Transverse colon (tissue), 4 donors: ENCODE data around the gene NTHL1. TPM values are rescaled to one million over a fixed set of nuclear protein-coding genes. Genes with fewer than 3 reads are reported as not detected.

Experiments
- DNase-seq: peaks from one replicate; pipeline ENCODE4 v3.0.0-alpha.2; 2019
- H3K27ac ChIP-seq, 4 donors: fragments of 200-600 bp; sonication (generic); 2 replicates each; pipeline ENCODE4 v1.5.1; 2016 to 2018; ENCODE audit warnings: inconsistent platforms in 4 of 4
- H3K27me3 ChIP-seq: fragments of 200-600 bp; sonication (generic); 2 replicates; pipeline ENCODE4 v1.5.1; 2017; ENCODE audit warnings: inconsistent platforms
- H3K36me3 ChIP-seq, 4 donors: fragments of 200-600 bp; sonication (generic); 2 replicates each; pipeline ENCODE4 v1.5.1; 2017 to 2019; ENCODE audit warnings: inconsistent platforms in 4 of 4
- H3K4me1 ChIP-seq, 4 donors: fragments of 200-600 bp; sonication (generic); 2 replicates each; pipeline ENCODE4 v1.5.1; 2017 to 2020; ENCODE audit warnings: inconsistent platforms in 4 of 4
- H3K4me3 ChIP-seq, 4 donors: fragments of 200-600 bp; sonication (generic); 1 replicate in 1 of 4; 2 replicates in 3 of 4; pipeline versions ENCODE4 v1.5.1 to v1.6.1; 2017 to 2019; ENCODE audit warnings: inconsistent platforms in 4 of 4
- H3K9me3 ChIP-seq, 2 donors: fragments of 200-600 bp; sonication (generic); 2 replicates each; pipeline ENCODE4 v1.5.1; 2017 to 2019; ENCODE audit warnings: inconsistent platforms in 2 of 2
- CTCF ChIP-seq, 5 experiments: fragments of 200-600 bp in 3 of 5; fragments of 450-650 bp in 2 of 5; sonication (generic) in 3 of 5; IDR thresholded peaks; 1 replicate in 2 of 5; 2 replicates in 3 of 5; pipeline ENCODE4 v1.5.1; 2016 to 2017; ENCODE audit warnings: antibody characterized with exemption in 5 of 5, inconsistent platforms in 3 of 5, mild to moderate bottlenecking in 2 of 5, moderate library complexity in 1 of 5
- EP300 ChIP-seq: sonication (generic); formaldehyde crosslinking; IDR thresholded peaks from one replicate; pipeline ENCODE4 v1.6.1; 2017; ENCODE audit warnings: antibody characterized with exemption, low read depth
- POLR2A ChIP-seq: fragments of 450-650 bp; IDR thresholded peaks from one replicate; pipeline ENCODE4 v1.6.1; 2016; ENCODE audit warnings: antibody characterized with exemption, mild to moderate bottlenecking, moderate library complexity
- POLR2AphosphoS5 ChIP-seq, 3 donors: sonication (generic); formaldehyde crosslinking; IDR thresholded peaks; one replicate each; pipeline ENCODE4 v1.6.1; 2016; ENCODE audit warnings: antibody characterized with exemption in 3 of 3
- WGBS, 2 donors: methylation state at CpG; one replicate each; pipeline ENCODE4 v1.1.5; 2018; ENCODE audit warnings: low coverage in 1 of 2; 5-methylcytosine and 5-hydroxymethylcytosine counted together
- in situ Hi-C, 4 donors: fragments of 200-750 bp; cut with MboI; loops; one replicate each; pipeline versions ENCODE4 v1.15.0 to v1.15.1; 2017; ENCODE audit warnings: low sequenced_read_pairs in 3 of 4, low pct_ligation_motif_present in 1 of 4, low pct_unique_long_range_greater_than_20kb in 1 of 4
- intact Hi-C: fragments of 100-400 bp; cut with DNase I; formaldehyde crosslinking; loops from one replicate; pipeline ENCODE4 v1.15.1; 2023; ENCODE audit warnings: low total_unique reads
- total RNA-seq, 4 donors: library from RNA; depleted of rRNA; stranded (reverse); fragments of >200 nt; gene quantifications; one replicate each; pipeline ENCODE4 v1.1.0, GENCODE V29; 2016

NTHL1 gene
- total RNA-seq, 4 donors from 2014 or later: 12.7 to 32.9 (median 23.2) TPM

- WGBS, 2 donors: 63% methylated on average over 16 of the region's 16 CpGs; no CpG with 5 or more reads in 1 of the 2 donors
- peaks cover 9% of the 10 kb centered on the region for H3K27me3 ChIP-seq
- H3K4me3 ChIP-seq: peak overlapping the region in 3 of 4 donors; percentile 50 to 79 (median 68)
- no peaks in the 10 kb centered on the region for H3K36me3 ChIP-seq
- peak overlapping the region; percentile 61 to 84 (median 66) for H3K27ac ChIP-seq
- intact Hi-C loops (loop anchor here (5.0 kb wide), 1 partner anchor 126 kb away; no protein-coding TSS in a partner anchor), in situ Hi-C loops (loop anchor here in 2 of 4 donors (10.0 kb wide), 1 partner anchor 119 kb away; the partner anchor contains the start of gene RAB26 (in 2 of the 2))
- H3K9me3 ChIP-seq: no peaks in the 10 kb centered on the region
- TF ChIP-seq POLR2A: no peak
- no peak for TF ChIP-seq POLR2AphosphoS5 (IDR thresholded peaks at IDR 0.05)
- TF ChIP-seq EP300: no peak
- no peak for TF ChIP-seq CTCF (IDR thresholded peaks at IDR 0.05)
- peaks cover 9 to 39% (median 26%) of the 10 kb centered on the region in 4 donors for H3K4me1 ChIP-seq
- no peak for DNase-seq
Measured at GRCh38 chr16:2025878-2026460, 21.7 kb downstream of the NTHL1 start.

GRCh38 chr16:2025251-2025650 lies 22.4 kb downstream of the NTHL1 start:
- Histone ChIP-seq H3K27ac (peak overlapping the region in 1 of 4 donors; percentile 84), H3K36me3 (no peaks in the 10 kb centered on the region), H3K27me3 (peaks cover 17% of the 10 kb centered on the region), H3K4me1 (peaks cover 12 to 44% (median 32%) of the 10 kb centered on the region in 4 donors), H3K9me3 (no peaks in the 10 kb centered on the region), H3K4me3 (no peak overlapping the region)
- 92% methylated on average over 14 of the region's 14 CpGs; no CpG with 5 or more reads in 1 of the 2 donors for WGBS, 2 donors
- in situ Hi-C loops (loop anchor here in 2 of 4 donors (10.0 kb wide), 1 partner anchor 120 kb away; the partner anchor contains the start of gene RAB26 (in 2 of the 2)), intact Hi-C loops (loop anchor here (5.0 kb wide), 1 partner anchor 127 kb away; no protein-coding TSS in a partner anchor)
- no peak for DNase-seq
- TF ChIP-seq EP300: no peak
- no peak for TF ChIP-seq POLR2A
- TF ChIP-seq POLR2AphosphoS5 (IDR thresholded peaks at IDR 0.05): no peak
- no peak for TF ChIP-seq CTCF (IDR thresholded peaks at IDR 0.05)

- in situ Hi-C loops: loop anchor here in 3 of 4 donors (10.0 to 25.0 kb wide), 2 partner anchors 113 to 121 kb away; partner anchors contain the start of genes RAB26 (in 3 of the 3) and PKD1 (in 1 of the 3)
- TF ChIP-seq CTCF (IDR thresholded peaks at IDR 0.05) (no peak), POLR2A (no peak), POLR2AphosphoS5 (IDR thresholded peaks at IDR 0.05) (no peak), EP300 (no peak)
- Histone ChIP-seq H3K36me3 (no peaks in the 10 kb centered on the region), H3K9me3 (no peaks in the 10 kb centered on the region), H3K27ac (peak overlapping the region; percentile 74 to 77 (median 75)), H3K4me1 (peaks cover 16 to 52% (median 40%) of the 10 kb centered on the region in 4 donors), H3K4me3 (peak overlapping the region in 1 of 4 donors; percentile 38), H3K27me3 (peaks cover 29% of the 10 kb centered on the region)
- intact Hi-C loops: no loop called here
- WGBS, 2 donors: 84 to 89% methylated on average over 6 to 12 of the region's 12 CpGs
- DNase-seq: no peak
Measured at GRCh38 chr16:2024032-2024420, 23.6 kb downstream of the NTHL1 start.
